ENCODE data around the gene KRTAP20-2.

KRTAP20-2 gene

DNA sequence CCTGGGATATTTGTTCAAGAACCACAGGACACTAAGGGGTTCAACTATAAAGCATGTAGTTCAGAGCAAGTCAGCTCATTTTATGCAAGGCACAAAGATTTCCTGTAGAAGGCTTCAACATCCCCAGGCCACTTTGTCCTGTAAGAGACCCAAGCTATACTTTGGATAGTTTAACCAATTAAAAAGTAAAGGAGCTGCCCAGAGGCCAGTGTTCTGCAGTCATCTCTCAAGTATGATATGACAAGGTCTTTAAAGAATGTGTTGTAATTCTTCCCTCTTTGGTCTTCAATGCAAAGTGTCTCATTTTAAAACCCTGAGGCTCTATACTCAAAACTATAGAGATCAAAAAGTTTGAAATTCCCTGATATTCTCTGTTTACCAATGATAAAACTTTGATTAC lies 41.7 kb downstream of the KRTAP20-2 start:
- no peak for DNase-seq

- DNase-seq = no peak
These were observed 45.6 kb downstream of the KRTAP20-2 start for GRCh38 chr21:30680586-30680985.

DNA sequence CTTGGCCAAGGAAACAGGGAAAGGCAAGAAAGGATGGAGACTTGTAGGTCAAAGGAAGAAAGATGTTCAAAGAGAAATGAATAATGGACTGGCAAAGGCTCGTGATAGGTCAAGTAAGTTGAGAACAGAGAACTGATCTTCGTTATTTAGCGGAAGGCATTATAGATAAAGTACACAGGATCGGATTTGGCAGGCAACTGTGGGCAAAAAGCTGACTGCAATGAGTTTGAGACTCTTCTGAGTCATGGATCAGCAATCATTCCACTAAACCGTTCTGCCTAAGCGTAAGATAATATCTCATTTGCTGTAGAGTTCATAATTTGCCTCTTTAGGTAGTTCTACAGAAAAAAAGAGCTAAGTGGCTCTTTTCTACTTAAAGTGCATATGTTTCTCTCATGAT lies 49.5 kb downstream of the KRTAP20-2 start:
- no peak for DNase-seq
